Measurements from ENCODE around the gene EFCAB6. TPM values are rescaled to one million over a fixed set of nuclear protein-coding genes. Genes with fewer than 3 reads are reported as not detected.

Gene EFCAB6
- polyA plus RNA-seq, 1 donor from 2014 or later: not detected

GRCh38 chr22:43630451-43630850 is 181.7 kb downstream of the EFCAB6 start:
- Mint-ChIP-seq H3K4me3 (no peak overlapping the region), H3K27me3 (peaks cover 2% of the 10 kb centered on the region), H3K4me1 (peaks cover 0 to 2% (median 0%) of the 10 kb centered on the region in 3 donors)

GRCh38 chr22:43628250-43628649 is 183.9 kb downstream of the EFCAB6 start:
- no peak overlapping the region for H3K4me3 Mint-ChIP-seq
- no peak overlapping the region for H3K27ac Mint-ChIP-seq
- H3K36me3 Mint-ChIP-seq: peaks cover 1% of the 10 kb centered on the region
- peaks cover 0 to 2% (median 0%) of the 10 kb centered on the region in 3 donors for H3K4me1 Mint-ChIP-seq
- peaks cover 0 to 2% (median 0%) of the 10 kb centered on the region in 3 donors for H3K9me3 Mint-ChIP-seq
- H3K27me3 Mint-ChIP-seq: peaks cover 2% of the 10 kb centered on the region

More at GRCh38 chr22:43630451-43630850, 181.7 kb downstream of the EFCAB6 start:
- H3K9me3 Mint-ChIP-seq: peaks cover 0 to 2% (median 0%) of the 10 kb centered on the region in 3 donors
- peaks cover 1% of the 10 kb centered on the region for H3K36me3 Mint-ChIP-seq
- no peak overlapping the region for H3K27ac Mint-ChIP-seq

GRCh38 chr22:43627485-43628213 is 184.5 kb downstream of the EFCAB6 start:
- Mint-ChIP-seq H3K27ac (no peak overlapping the region), H3K4me3 (no peak overlapping the region), H3K9me3 (peaks cover 0 to 2% (median 0%) of the 10 kb centered on the region in 3 donors), H3K4me1 (peaks cover 0 to 2% (median 0%) of the 10 kb centered on the region in 3 donors), H3K36me3 (peaks cover 1% of the 10 kb centered on the region), H3K27me3 (peaks cover 1% of the 10 kb centered on the region)

- no peak overlapping the region for H3K27ac Mint-ChIP-seq
- no peaks in the 10 kb centered on the region for H3K27me3 Mint-ChIP-seq
- H3K4me1 Mint-ChIP-seq: peaks cover 0 to 2% (median 0%) of the 10 kb centered on the region in 3 donors
- H3K9me3 Mint-ChIP-seq: peaks cover 0 to 3% (median 2%) of the 10 kb centered on the region in 3 donors
- no peak overlapping the region for H3K4me3 Mint-ChIP-seq
- H3K36me3 Mint-ChIP-seq: no peaks in the 10 kb centered on the region
Measured at GRCh38 chr22:43625242-43625641, 186.9 kb downstream of the EFCAB6 start.

GRCh38 chr22:43624144-43624998 is 187.7 kb downstream of the EFCAB6 start:
- no peaks in the 10 kb centered on the region for H3K27me3 Mint-ChIP-seq
- no peak overlapping the region for H3K4me3 Mint-ChIP-seq
- no peaks in the 10 kb centered on the region for H3K36me3 Mint-ChIP-seq
- peaks cover 0 to 4% (median 2%) of the 10 kb centered on the region in 3 donors for H3K9me3 Mint-ChIP-seq
- H3K4me1 Mint-ChIP-seq: peaks cover 0 to 2% (median 0%) of the 10 kb centered on the region in 3 donors
- H3K27ac Mint-ChIP-seq: no peak overlapping the region

- Mint-ChIP-seq H3K4me3 (no peak overlapping the region), H3K9me3 (peaks cover 0 to 7% (median 2%) of the 10 kb centered on the region in 3 donors), H3K4me1 (no peaks in the 10 kb centered on the region), H3K27me3 (no peaks in the 10 kb centered on the region), H3K27ac (no peak overlapping the region), H3K36me3 (no peaks in the 10 kb centered on the region)
Measured at GRCh38 chr22:43622886-43623285, 189.2 kb downstream of the EFCAB6 start.

GRCh38 chr22:43620197-43620596 is 191.9 kb downstream of the EFCAB6 start:
- H3K27me3 Mint-ChIP-seq: peaks cover 1% of the 10 kb centered on the region
- no peak overlapping the region for H3K27ac Mint-ChIP-seq
- peaks cover 0 to 2% (median 0%) of the 10 kb centered on the region in 3 donors for H3K4me1 Mint-ChIP-seq
- no peaks in the 10 kb centered on the region for H3K36me3 Mint-ChIP-seq
- H3K9me3 Mint-ChIP-seq: peaks cover 0 to 7% (median 2%) of the 10 kb centered on the region in 3 donors
- no peak overlapping the region for H3K4me3 Mint-ChIP-seq

- Mint-ChIP-seq H3K27ac (no peak overlapping the region), H3K9me3 (peaks cover 0 to 7% (median 2%) of the 10 kb centered on the region in 3 donors), H3K36me3 (no peaks in the 10 kb centered on the region), H3K4me3 (no peak overlapping the region), H3K27me3 (peaks cover 4% of the 10 kb centered on the region), H3K4me1 (peaks cover 0 to 2% (median 0%) of the 10 kb centered on the region in 3 donors)
Measured at GRCh38 chr22:43618517-43618916, 193.6 kb downstream of the EFCAB6 start.

GRCh38 chr22:43616645-43617044 is 195.5 kb downstream of the EFCAB6 start:
- Mint-ChIP-seq H3K4me3 (no peak overlapping the region), H3K4me1 (peaks cover 0 to 2% (median 0%) of the 10 kb centered on the region in 3 donors), H3K9me3 (peaks cover 0 to 8% (median 2%) of the 10 kb centered on the region in 3 donors), H3K27me3 (peaks cover 4% of the 10 kb centered on the region), H3K36me3 (no peaks in the 10 kb centered on the region), H3K27ac (no peak overlapping the region)

- H3K9me3 Mint-ChIP-seq: peaks cover 0 to 10% (median 5%) of the 10 kb centered on the region in 3 donors
- H3K27me3 Mint-ChIP-seq: peaks cover 2% of the 10 kb centered on the region
- H3K4me1 Mint-ChIP-seq: no peaks in the 10 kb centered on the region
- no peaks in the 10 kb centered on the region for H3K36me3 Mint-ChIP-seq
- H3K4me3 Mint-ChIP-seq: no peak overlapping the region
- H3K27ac Mint-ChIP-seq: no peak overlapping the region
Measured at GRCh38 chr22:43600265-43600664, 211.8 kb downstream of the EFCAB6 start.

- Mint-ChIP-seq H3K4me3 (no peak overlapping the region), H3K27me3 (peaks cover 5% of the 10 kb centered on the region), H3K27ac (no peak overlapping the region), H3K36me3 (no peaks in the 10 kb centered on the region), H3K4me1 (no peaks in the 10 kb centered on the region), H3K9me3 (peaks cover 5 to 21% (median 10%) of the 10 kb centered on the region in 3 donors)
Measured at GRCh38 chr22:43592476-43592875, 219.6 kb downstream of the EFCAB6 start.

GRCh38 chr22:43591380-43591779 is 220.7 kb downstream of the EFCAB6 start:
- Mint-ChIP-seq H3K27me3 (peaks cover 8% of the 10 kb centered on the region), H3K4me3 (no peak overlapping the region), H3K4me1 (no peaks in the 10 kb centered on the region)

GRCh38 chr22:43587574-43587973 is 224.5 kb downstream of the EFCAB6 start:
- H3K36me3 Mint-ChIP-seq: peaks cover 2% of the 10 kb centered on the region
- H3K27ac Mint-ChIP-seq: no peak overlapping the region
- no peak overlapping the region for H3K4me3 Mint-ChIP-seq
- H3K9me3 Mint-ChIP-seq: peaks cover 3 to 22% (median 4%) of the 10 kb centered on the region in 3 donors
- peaks cover 18% of the 10 kb centered on the region for H3K27me3 Mint-ChIP-seq
- H3K4me1 Mint-ChIP-seq: no peaks in the 10 kb centered on the region

More at GRCh38 chr22:43591380-43591779, 220.7 kb downstream of the EFCAB6 start:
- Mint-ChIP-seq H3K36me3 (no peaks in the 10 kb centered on the region), H3K9me3 (peaks cover 5 to 25% (median 8%) of the 10 kb centered on the region in 3 donors), H3K27ac (no peak overlapping the region)

- H3K4me1 Mint-ChIP-seq: no peaks in the 10 kb centered on the region
- H3K27ac Mint-ChIP-seq: no peak overlapping the region
- peak overlapping the region in 1 of 4 donors; percentile 61 for H3K4me3 Mint-ChIP-seq
- peaks cover 4 to 17% (median 7%) of the 10 kb centered on the region in 3 donors for H3K9me3 Mint-ChIP-seq
- H3K27me3 Mint-ChIP-seq: peaks cover 18% of the 10 kb centered on the region
- H3K36me3 Mint-ChIP-seq: peaks cover 6% of the 10 kb centered on the region
Measured at GRCh38 chr22:43583501-43583900, 228.6 kb downstream of the EFCAB6 start.

GRCh38 chr22:43582394-43582793 is 229.7 kb downstream of the EFCAB6 start:
- Mint-ChIP-seq H3K4me1 (no peaks in the 10 kb centered on the region), H3K9me3 (peaks cover 4 to 17% (median 7%) of the 10 kb centered on the region in 3 donors)

More at GRCh38 chr22:43582394-43582793, 229.7 kb downstream of the EFCAB6 start:
- Mint-ChIP-seq H3K27me3 (peaks cover 18% of the 10 kb centered on the region), H3K36me3 (peaks cover 6% of the 10 kb centered on the region), H3K4me3 (no peak overlapping the region), H3K27ac (no peak overlapping the region)

Data from IgD-negative memory B cell (primary cell).